Ishikawa (cell line): ENCODE data around the gene PARD3B.

ENCODE experiments used
- CEBPB ChIP-seq: IDR thresholded peaks from 2 replicates; pipeline ENCODE4 v1.6.1; 2012
- CREB1 ChIP-seq: IDR thresholded peaks from 2 replicates; pipeline ENCODE4 v1.6.1; 2012; ENCODE audit warnings: low read depth
- EGR1 ChIP-seq: IDR thresholded peaks from 2 replicates; pipeline ENCODE4 v1.6.1; 2012
- EP300 ChIP-seq: IDR thresholded peaks from 2 replicates; pipeline ENCODE4 v1.6.1; 2012; ENCODE audit warnings: borderline replicate concordance
- FOXM1 ChIP-seq: IDR thresholded peaks from 2 replicates; pipeline ENCODE4 v1.6.1; 2012; ENCODE audit warnings: low read depth, borderline replicate concordance
- NFIC ChIP-seq: IDR thresholded peaks from 2 replicates; pipeline ENCODE4 v1.6.1; 2012
- RAD21 ChIP-seq: IDR thresholded peaks from 2 replicates; pipeline ENCODE4 v1.6.1; 2012; ENCODE audit warnings: low read depth
- TAF1 ChIP-seq: IDR thresholded peaks from 2 replicates; pipeline ENCODE4 v1.6.1; 2012; ENCODE audit warnings: low read depth, mild to moderate bottlenecking
- TCF12 ChIP-seq: IDR thresholded peaks from 2 replicates; pipeline ENCODE4 v1.6.1; 2012; ENCODE audit warnings: low read depth
- TEAD4 ChIP-seq: IDR thresholded peaks from 2 replicates; pipeline ENCODE4 v1.6.1; 2012
- YY1 ChIP-seq: IDR thresholded peaks from 2 replicates; pipeline ENCODE4 v1.6.1; 2012; ENCODE audit warnings: low read depth
- ZBTB7A ChIP-seq: IDR thresholded peaks from 2 replicates; pipeline ENCODE4 v1.6.1; 2012; ENCODE audit warnings: low read depth
- TF ChIP-seq, protein P1 (sequence below): IDR thresholded peaks from 2 replicates; pipeline ENCODE4 v1.6.1; 2012
- TF ChIP-seq, protein P2 (sequence below): IDR thresholded peaks from 2 replicates; pipeline ENCODE4 v1.6.1; 2012
- TF ChIP-seq, protein P3 (sequence below): IDR thresholded peaks from 2 replicates; pipeline ENCODE4 v1.6.1; 2012; ENCODE audit warnings: low read depth, mild to moderate bottlenecking

PARD3B gene

DNA sequence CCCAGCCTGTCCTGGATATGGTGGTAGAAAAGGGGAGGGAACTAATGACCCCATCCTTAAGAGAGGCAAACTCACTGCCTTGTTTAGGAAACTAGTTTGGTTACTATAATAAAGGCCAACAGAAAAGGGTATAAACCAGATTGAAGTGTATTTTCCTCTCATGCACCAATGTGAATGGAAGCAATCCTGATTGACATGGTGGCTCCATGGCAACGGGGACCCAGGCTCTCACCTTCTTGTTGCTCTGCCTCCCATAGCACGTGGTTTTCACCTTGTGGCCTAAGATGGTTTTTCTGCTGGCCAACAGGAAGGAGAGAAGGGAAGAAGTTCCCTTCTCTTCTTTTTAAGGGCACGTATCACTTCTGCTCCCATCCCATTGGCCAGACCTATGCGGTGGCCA lies 1069.7 kb downstream of the PARD3B start:
- TF ChIP-seq CEBPB (no peak), RAD21 (no peak), CREB1 (no peak), FOXM1 (no peak), TEAD4 (no peak), NFIC (no peak), EP300 (no peak), EGR1 (no peak), YY1 (no peak), TCF12 (no peak), ZBTB7A (no peak), TAF1 (no peak)
- TF ChIP-seq, protein P1, sequence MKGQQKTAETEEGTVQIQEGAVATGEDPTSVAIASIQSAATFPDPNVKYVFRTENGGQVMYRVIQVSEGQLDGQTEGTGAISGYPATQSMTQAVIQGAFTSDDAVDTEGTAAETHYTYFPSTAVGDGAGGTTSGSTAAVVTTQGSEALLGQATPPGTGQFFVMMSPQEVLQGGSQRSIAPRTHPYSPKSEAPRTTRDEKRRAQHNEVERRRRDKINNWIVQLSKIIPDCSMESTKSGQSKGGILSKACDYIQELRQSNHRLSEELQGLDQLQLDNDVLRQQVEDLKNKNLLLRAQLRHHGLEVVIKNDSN, result no peak
- TF ChIP-seq, protein P2, sequence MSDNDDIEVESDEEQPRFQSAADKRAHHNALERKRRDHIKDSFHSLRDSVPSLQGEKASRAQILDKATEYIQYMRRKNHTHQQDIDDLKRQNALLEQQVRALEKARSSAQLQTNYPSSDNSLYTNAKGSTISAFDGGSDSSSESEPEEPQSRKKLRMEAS, result no peak

DNA sequence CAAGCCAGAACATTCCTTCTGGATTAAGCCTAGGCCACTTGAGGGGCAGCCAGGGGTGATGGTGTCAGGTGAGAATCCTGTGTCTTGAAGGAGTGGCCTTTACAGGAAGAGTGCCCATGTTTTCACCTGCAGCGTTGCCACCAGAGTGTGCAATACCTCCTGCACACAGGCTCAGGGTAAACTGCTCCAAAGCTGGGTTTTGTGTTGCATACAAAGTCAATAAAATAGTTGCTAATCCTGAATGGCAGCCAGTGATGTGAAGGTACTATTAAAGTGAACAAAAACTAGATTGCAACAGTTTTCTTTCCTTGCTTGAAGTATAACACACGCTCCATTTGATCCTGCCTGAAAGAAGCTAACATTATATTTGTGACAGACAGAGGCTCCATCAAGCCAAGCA lies 1072.6 kb downstream of the PARD3B start:
- TF ChIP-seq ZBTB7A (no peak), EGR1 (no peak), TCF12 (no peak), TAF1 (no peak), FOXM1 (no peak), TEAD4 (no peak), RAD21 (no peak), YY1 (no peak), CREB1 (no peak), EP300 (no peak), CEBPB (no peak), NFIC (no peak)
- TF ChIP-seq, protein P3, sequence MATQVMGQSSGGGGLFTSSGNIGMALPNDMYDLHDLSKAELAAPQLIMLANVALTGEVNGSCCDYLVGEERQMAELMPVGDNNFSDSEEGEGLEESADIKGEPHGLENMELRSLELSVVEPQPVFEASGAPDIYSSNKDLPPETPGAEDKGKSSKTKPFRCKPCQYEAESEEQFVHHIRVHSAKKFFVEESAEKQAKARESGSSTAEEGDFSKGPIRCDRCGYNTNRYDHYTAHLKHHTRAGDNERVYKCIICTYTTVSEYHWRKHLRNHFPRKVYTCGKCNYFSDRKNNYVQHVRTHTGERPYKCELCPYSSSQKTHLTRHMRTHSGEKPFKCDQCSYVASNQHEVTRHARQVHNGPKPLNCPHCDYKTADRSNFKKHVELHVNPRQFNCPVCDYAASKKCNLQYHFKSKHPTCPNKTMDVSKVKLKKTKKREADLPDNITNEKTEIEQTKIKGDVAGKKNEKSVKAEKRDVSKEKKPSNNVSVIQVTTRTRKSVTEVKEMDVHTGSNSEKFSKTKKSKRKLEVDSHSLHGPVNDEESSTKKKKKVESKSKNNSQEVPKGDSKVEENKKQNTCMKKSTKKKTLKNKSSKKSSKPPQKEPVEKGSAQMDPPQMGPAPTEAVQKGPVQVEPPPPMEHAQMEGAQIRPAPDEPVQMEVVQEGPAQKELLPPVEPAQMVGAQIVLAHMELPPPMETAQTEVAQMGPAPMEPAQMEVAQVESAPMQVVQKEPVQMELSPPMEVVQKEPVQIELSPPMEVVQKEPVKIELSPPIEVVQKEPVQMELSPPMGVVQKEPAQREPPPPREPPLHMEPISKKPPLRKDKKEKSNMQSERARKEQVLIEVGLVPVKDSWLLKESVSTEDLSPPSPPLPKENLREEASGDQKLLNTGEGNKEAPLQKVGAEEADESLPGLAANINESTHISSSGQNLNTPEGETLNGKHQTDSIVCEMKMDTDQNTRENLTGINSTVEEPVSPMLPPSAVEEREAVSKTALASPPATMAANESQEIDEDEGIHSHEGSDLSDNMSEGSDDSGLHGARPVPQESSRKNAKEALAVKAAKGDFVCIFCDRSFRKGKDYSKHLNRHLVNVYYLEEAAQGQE, result no peak
- TF ChIP-seq, protein P1, result no peak
- TF ChIP-seq, protein P2, result no peak

DNA sequence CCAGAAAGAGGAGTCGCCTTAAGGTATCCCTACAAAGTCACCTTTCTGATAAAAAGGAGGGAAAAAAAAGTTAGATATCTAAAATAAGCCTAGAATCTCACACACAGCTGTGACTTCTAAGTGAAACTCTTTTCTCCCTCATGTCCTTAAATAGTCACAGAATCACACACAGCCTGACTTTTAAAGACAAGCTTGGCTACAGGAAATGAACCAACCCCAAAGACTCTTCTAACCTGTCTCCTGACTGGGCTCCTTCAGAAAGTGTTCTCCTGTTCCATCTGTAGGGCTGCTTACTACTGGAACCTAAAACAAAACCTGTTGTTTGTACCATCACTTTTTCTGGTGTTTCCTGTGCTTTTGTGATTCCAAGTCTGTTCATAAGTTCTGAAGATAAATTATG lies 1074.3 kb downstream of the PARD3B start:
- TF ChIP-seq FOXM1 (no peak), CREB1 (no peak), YY1 (no peak), NFIC (no peak), EP300 (no peak), TAF1 (no peak), RAD21 (no peak), EGR1 (no peak), TEAD4 (no peak), ZBTB7A (no peak), TCF12 (no peak), CEBPB (no peak)
- TF ChIP-seq, protein P3, result no peak
- TF ChIP-seq, protein P1, result no peak
- TF ChIP-seq, protein P2, result no peak

DNA sequence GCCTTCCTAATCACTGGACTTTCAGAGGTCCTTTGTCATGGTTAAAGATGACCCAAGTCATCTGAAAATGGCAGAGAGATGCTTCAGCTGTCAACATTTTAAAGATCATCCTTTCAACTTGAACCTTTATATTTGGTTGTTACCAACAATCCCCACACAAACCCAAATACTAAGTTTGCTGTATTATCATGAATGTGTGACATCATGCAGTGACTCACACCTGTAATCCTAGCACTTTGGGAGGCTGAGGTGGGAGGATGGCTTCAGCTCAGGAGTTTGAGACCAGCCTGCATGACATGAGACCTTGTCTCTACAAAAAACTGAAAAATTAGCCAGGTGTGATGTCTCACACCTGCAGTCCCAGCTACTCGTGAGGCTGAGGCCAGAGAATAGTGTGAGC lies 1081.8 kb downstream of the PARD3B start:
- TF ChIP-seq CREB1 (no peak), TAF1 (no peak), EGR1 (no peak), RAD21 (no peak), YY1 (no peak), CEBPB (no peak), FOXM1 (no peak), ZBTB7A (no peak), EP300 (no peak), TEAD4 (no peak), NFIC (no peak), TCF12 (no peak)
- TF ChIP-seq, protein P2, result no peak
- TF ChIP-seq, protein P1, result no peak
- TF ChIP-seq, protein P3, result no peak
